LNCaP clone FGC (cell line): ENCODE measurements around the gene NAT10.
A peak's percentile ranks its signal among the peaks of the same experiment; 100 is the strongest.
"Not testable (repeated sequence)": the region's sequence is repeated elsewhere in the genome, so short reads cannot be mapped to it uniquely, and the experiment has no call there.

Source experiments
- DNase-seq: peaks from one replicate; pipeline ENCODE4 v3.0.0-alpha.2; 2011; ENCODE audit warnings: low read depth
- H3K4me3 ChIP-seq: 2 replicates; pipeline ENCODE4 v1.5.1; 2011; ENCODE audit warnings: mild to moderate bottlenecking, low read depth, low read length, control low read depth
- TF ChIP-seq, protein P1 (sequence below): IDR thresholded peaks from 2 replicates; pipeline ENCODE4 v1.5.1; 2012; ENCODE audit warnings: mild to moderate bottlenecking; ENCODE audit not compliant: control insufficient read depth, insufficient read depth; ENCODE audit errors: extremely low read depth

NAT10 gene

DNA sequence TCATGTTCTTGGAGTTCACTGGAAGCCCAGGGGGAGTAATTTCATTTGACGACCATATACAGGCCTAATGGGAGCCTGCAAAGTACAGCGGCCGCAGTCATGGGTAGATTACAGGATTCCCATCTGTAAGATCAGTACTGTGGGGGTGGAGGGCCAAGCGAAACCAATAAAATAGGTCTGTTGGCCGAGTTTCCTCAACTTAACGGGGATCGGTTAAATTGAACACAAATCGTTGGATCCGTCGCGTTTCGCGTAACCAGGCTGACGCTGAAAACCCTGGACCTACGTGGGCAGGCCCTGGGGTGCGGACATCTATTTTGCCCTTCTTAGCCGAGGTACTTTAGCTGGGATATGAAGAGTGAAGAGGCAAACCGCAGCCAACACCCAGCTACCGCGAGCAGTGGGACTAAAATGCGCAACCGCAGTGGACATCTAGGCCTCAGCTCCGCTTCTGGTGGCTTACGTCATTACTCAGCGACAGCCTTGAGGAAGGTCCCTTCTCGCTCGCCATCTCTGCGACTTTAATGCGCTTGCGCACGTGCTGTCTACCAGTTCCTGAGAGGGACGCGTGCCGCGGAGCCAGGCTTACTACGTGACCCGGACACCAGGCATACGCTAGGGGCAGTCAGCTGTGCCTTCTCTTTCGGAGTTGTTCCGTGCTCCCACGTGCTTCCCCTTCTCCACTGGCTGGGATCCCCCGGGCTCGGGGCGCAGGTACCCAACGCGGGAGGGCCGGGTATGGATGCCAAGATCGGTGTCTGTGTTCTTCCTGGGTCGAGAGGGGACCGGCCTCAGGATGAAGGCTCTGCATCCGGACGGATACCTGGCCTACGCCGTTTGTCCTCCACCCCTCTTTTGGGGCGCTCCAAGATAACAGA is at the start of gene NAT10:
NAT10 (plus strand) TSS at position 551 of the 878 bp plus-strand sequence. CDS start 2,597 bp downstream, outside the sequence.
- TF ChIP-seq, protein P1, sequence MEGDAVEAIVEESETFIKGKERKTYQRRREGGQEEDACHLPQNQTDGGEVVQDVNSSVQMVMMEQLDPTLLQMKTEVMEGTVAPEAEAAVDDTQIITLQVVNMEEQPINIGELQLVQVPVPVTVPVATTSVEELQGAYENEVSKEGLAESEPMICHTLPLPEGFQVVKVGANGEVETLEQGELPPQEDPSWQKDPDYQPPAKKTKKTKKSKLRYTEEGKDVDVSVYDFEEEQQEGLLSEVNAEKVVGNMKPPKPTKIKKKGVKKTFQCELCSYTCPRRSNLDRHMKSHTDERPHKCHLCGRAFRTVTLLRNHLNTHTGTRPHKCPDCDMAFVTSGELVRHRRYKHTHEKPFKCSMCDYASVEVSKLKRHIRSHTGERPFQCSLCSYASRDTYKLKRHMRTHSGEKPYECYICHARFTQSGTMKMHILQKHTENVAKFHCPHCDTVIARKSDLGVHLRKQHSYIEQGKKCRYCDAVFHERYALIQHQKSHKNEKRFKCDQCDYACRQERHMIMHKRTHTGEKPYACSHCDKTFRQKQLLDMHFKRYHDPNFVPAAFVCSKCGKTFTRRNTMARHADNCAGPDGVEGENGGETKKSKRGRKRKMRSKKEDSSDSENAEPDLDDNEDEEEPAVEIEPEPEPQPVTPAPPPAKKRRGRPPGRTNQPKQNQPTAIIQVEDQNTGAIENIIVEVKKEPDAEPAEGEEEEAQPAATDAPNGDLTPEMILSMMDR = 0 out of 2 replicates have a peak, but pooled peaks have one; percentile 12
- peak; percentile 98 for DNase-seq
- H3K4me3 ChIP-seq = peak within 1 kb of the TSS; percentile 89

DNA sequence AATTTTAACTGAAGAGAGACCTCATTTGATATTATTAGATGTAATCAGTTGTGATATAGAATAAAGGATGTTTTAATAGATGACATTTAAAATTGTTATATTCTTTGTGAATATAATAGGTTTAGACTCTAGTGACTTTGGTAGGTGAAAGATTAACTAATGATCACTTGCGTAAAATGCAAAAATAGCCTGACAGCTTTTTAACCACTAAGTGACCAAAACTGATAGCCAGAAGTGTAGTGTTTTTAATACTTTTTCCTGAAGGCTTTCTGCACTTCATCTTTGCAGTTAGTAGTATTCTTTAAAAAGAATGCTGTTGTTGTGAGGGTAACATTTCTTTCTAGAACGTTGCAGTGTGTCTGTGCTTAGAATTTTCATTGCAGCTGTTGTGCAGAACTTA is 48.8 kb upstream of the NAT10 start:
- DNase-seq = no peak
- no peak overlapping the region for H3K4me3 ChIP-seq
- TF ChIP-seq, protein P1 = no peak

DNA sequence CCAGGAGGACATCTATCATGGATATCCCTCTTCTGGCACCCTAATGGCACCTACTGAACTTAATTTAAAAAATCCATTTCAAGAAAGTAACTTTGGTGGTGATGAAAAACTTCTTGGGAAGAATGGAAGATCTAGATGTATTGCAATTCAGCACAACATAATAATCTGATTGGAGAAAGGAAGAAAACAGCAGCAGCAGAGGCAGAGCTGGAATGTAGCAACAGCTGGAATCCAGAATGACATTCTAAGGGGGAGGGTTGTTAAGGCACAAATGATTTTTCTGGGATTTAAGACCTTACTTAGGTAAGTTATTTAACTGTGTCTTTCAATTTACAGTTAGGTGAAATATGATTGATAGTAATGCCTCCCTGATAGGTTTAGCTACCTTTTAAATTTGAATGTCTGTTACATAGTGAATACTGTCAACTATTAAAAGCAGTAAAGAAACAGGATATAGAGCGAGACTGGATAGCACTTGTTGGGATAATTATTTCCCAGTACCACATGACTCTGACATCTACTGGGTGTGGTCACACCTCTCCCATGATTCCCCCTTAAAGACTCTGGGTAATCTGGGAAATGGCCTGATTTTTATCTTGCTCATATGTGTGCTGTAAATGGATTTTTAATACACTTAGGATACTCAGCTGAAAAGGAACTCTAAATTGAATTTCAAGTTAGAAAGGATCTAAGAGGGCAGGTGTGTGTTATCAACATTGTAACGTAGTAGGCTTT is 42.2 kb upstream of the NAT10 start:
- TF ChIP-seq, protein P1 = no peak
- H3K4me3 ChIP-seq = no peak overlapping the region
- no peak for DNase-seq

DNA sequence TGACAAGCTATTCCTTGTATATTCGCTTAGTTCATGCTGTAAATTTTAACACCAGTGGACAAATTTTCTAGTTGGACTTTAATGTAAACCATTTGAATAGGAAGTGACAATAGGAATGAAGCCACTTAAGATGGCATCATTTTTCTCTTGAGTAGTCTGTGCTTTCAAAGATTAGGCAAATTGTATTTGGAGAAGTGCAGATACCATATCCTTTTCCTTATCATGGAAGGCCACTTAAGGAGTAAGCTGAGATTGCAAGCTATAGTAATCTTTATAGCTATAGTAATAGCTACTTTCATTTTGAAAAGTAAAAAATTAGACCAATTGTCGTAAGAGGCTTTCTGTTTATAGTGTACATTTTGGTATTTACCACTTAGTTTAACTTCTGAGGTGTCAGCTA is 41.1 kb upstream of the NAT10 start:
- no peak overlapping the region for H3K4me3 ChIP-seq
- no peak for DNase-seq
- TF ChIP-seq, protein P1 = no peak

DNA sequence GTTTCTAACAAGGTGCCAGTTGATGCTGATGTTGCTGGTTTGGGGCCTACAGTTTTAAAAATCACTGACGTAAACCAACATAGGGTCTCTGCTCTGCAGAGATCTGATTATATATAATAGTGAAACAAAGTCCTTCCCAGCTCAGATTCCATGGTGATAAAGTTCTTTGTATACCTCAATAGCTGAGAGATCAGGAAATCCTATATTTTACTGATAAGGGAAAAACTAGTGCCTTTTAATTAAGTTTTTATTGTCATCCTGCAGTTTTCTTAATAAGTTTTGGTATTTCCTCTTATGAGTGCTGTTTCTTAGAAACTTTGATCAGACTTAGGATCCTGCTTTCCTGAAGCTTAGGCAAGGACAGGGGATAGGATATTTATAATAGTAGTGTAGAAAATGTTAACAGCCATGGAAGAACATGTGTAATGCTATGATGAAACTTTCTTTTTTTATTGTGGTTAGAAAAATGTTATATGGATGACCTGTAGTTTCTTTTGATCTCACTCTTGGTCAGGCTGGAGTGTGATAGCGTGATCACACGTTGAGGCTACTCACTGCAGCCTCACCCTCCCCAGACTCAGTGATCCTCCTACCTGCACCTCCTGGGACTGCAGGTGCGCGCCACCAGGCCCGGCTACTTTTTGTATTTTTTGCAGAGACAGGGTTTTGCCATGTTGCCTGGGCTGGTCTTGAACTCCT is 39.8 kb upstream of the NAT10 start:
- no peak overlapping the region for H3K4me3 ChIP-seq
- no peak for DNase-seq
- TF ChIP-seq, protein P1 = no peak

DNA sequence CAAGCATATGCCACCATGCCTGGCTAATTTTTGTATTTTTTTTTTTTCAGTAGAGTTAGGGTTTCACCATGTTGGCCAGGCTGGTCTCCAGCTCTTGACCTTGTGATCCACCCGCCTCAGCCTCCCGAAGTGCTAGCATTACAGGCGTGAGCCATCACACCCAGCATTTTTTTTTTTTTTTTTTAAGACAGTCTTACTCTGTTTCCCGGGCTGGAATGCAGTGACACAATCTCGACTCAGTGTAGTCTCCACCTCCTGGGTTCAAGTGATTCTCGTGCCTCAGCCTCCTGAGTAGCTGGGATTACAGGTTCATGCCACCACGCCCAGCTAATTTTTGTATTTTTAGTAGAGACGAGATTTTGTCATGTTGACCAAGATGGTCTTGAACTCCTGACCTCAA is 38.7 kb upstream of the NAT10 start:
- DNase-seq, H3K4me3 ChIP-seq: not testable (repeated sequence)

DNA sequence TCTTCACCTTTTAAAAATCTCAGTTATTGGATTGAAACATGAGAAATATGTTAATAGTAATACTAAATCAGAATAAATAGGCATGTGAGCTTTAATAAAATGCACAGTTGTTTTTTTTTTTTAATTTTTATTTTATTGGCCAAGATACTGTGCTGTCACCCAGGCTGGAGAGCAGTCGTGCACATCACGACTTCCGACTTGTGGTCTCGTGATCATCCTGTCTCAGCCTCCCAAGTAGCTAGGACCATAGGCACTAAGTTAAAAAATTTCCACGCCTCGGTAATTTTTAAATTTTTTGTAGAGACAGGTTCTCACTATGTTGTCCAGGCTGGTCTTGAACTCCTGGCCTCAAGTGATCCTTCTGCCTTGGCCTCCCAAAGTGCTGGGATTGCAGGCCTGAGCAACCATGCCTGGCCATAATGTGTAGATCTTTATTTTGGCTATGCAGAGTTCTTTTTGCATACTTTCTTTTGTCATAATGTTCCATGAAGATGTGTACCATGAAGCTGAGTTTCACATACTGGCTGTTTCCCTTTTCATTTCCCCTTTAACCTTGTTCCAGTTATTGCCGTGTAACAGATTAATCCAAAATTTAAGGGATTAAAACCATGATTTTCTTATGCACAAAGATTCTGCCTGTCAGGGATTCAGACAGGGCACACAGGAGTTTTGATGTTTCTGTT is 37.9 kb upstream of the NAT10 start:
- DNase-seq = no peak
- H3K4me3 ChIP-seq = no peak overlapping the region
- TF ChIP-seq, protein P1 = no peak
